Neural cell (in vitro differentiated cells): ENCODE data around the gene CAPN13. TPM values are rescaled to one million over a fixed set of nuclear protein-coding genes. Genes with fewer than 3 reads are reported as not detected.

ENCODE experiments used
- H2AFZ ChIP-seq: fragments of 200-600, 300-800 bp; sonication (generic), shearing (Covaris generic); 2 replicates; pipeline ENCODE4 v1.6.0; 2014; ENCODE audit warnings: low read depth, mild to moderate bottlenecking, antibody characterized with exemption, low read length, moderate library complexity
- H3F3A ChIP-seq: fragments of 200-600 bp; shearing (Covaris generic); 2 replicates; pipeline ENCODE4 v1.6.1; 2016; ENCODE audit warnings: mild to moderate bottlenecking, moderate library complexity, mixed read lengths, antibody characterized with exemption, low read length; ENCODE audit not compliant: insufficient read depth, poor library complexity, severe bottlenecking
- H3K27ac ChIP-seq: fragments of 200-600, 300-800 bp; sonication (generic), shearing (Covaris generic); 2 replicates; pipeline ENCODE4 v1.5.1; 2014; ENCODE audit warnings: mild to moderate bottlenecking, low read length, moderate library complexity
- H3K27me3 ChIP-seq: fragments of 300-800, 200-600 bp; sonication (generic), shearing (Covaris generic); 2 replicates; pipeline ENCODE4 v1.6.0; 2014; ENCODE audit warnings: mild to moderate bottlenecking, low read depth, low read length, moderate library complexity; ENCODE audit not compliant: insufficient read depth
- H3K36me3 ChIP-seq: fragments of 300-800, 200-600 bp; sonication (generic), shearing (Covaris generic); 2 replicates; pipeline ENCODE4 v1.5.1; 2014; ENCODE audit warnings: mild to moderate bottlenecking, antibody characterized with exemption, low read length, moderate library complexity; ENCODE audit not compliant: insufficient read depth
- H3K4me2 ChIP-seq: fragments of 300-800, 200-600 bp; sonication (generic), shearing (Covaris generic); 2 replicates; pipeline ENCODE4 v1.6.0; 2014; ENCODE audit warnings: mild to moderate bottlenecking, low read length
- H3K4me3 ChIP-seq: fragments of 300-800, 200-600 bp; sonication (generic), shearing (Covaris generic); 2 replicates; pipeline ENCODE4 v1.5.1; 2014; ENCODE audit warnings: mild to moderate bottlenecking, low read length, moderate library complexity
- H3K79me2 ChIP-seq: fragments of 200-600 bp; shearing (Covaris generic); replicated peaks from 2 replicates; pipeline ENCODE4 v1.6.0; 2014; ENCODE audit warnings: mild to moderate bottlenecking, low read length, moderate library complexity; ENCODE audit not compliant: insufficient read depth
- H3K9ac ChIP-seq: fragments of 300-800, 200-600 bp; sonication (generic), shearing (Covaris generic); 2 replicates; pipeline ENCODE4 v1.6.1; 2016; ENCODE audit warnings: mild to moderate bottlenecking, low read length, mixed read lengths
- H3K9me2 ChIP-seq: fragments of 200-600 bp; shearing (Covaris generic); 2 replicates; pipeline ENCODE4 v1.6.1; 2016; ENCODE audit warnings: mild to moderate bottlenecking, low read length, mixed read lengths; ENCODE audit not compliant: insufficient read depth
- H3K9me3 ChIP-seq: fragments of 200-600, 300-800 bp; sonication (generic), shearing (Covaris generic); 2 replicates; pipeline ENCODE4 v1.6.1; 2016; ENCODE audit warnings: mild to moderate bottlenecking, mixed run types, low read length, moderate library complexity, mixed read lengths
- H4K20me1 ChIP-seq: fragments of 200-600 bp; shearing (Covaris generic); 2 replicates; pipeline ENCODE4 v1.6.1; 2016; ENCODE audit warnings: mild to moderate bottlenecking, mixed run types; ENCODE audit not compliant: insufficient read depth
- CTCF ChIP-seq: fragments of 450-650 bp; IDR thresholded peaks from 2 replicates; pipeline ENCODE4 v1.5.1; 2014; ENCODE audit warnings: antibody characterized with exemption, mild to moderate bottlenecking, moderate library complexity; ENCODE audit not compliant: poor library complexity, severe bottlenecking
- EP300 ChIP-seq: fragments of 450-650 bp; conservative IDR thresholded peaks from 2 replicates; pipeline ENCODE4 v1.6.1; 2014; ENCODE audit warnings: antibody characterized with exemption, mild to moderate bottlenecking, moderate library complexity; ENCODE audit not compliant: poor library complexity, severe bottlenecking
- EZH2 ChIP-seq: fragments of 200-600, 300-800 bp; shearing (Covaris generic), sonication (generic); IDR thresholded peaks from 2 replicates; pipeline ENCODE4 v1.6.1; 2014; ENCODE audit warnings: antibody characterized with exemption, low read length, borderline replicate concordance, mild to moderate bottlenecking; ENCODE audit not compliant: insufficient read depth, poor library complexity, severe bottlenecking
- MXI1 ChIP-seq: fragments of 450-650 bp; conservative IDR thresholded peaks from 2 replicates; pipeline ENCODE4 v1.6.1; 2014; ENCODE audit warnings: antibody characterized with exemption, mild to moderate bottlenecking; ENCODE audit not compliant: poor library complexity, severe bottlenecking
- POLR2AphosphoS5 ChIP-seq: IDR thresholded peaks from 2 replicates; pipeline ENCODE4 v1.6.1; 2012
- RAD21 ChIP-seq: fragments of 450-650 bp; conservative IDR thresholded peaks from 2 replicates; pipeline ENCODE4 v1.6.1; 2014; ENCODE audit warnings: antibody characterized with exemption, mild to moderate bottlenecking, moderate library complexity
- REST ChIP-seq: IDR thresholded peaks from 2 replicates; pipeline ENCODE4 v1.6.1; 2012; ENCODE audit warnings: borderline replicate concordance
- SMC3 ChIP-seq: fragments of 450-650 bp; conservative IDR thresholded peaks from 2 replicates; pipeline ENCODE4 v1.6.1; 2014; ENCODE audit warnings: antibody characterized with exemption, mild to moderate bottlenecking, moderate library complexity; ENCODE audit not compliant: poor library complexity
- TAF1 ChIP-seq: IDR thresholded peaks from 2 replicates; pipeline ENCODE4 v1.6.1; 2012; ENCODE audit warnings: low read depth
- polyA plus RNA-seq: library from polyadenylated mRNA; depleted of rRNA; stranded (reverse); fragments of >200 nt; gene quantifications from 2 replicates; pipeline ENCODE4 v1.2.3, GENCODE V29; 2014

The CAPN13 gene
- polyA plus RNA-seq, 1 donor from 2014 or later, result not detected

- Histone ChIP-seq H3K9me2 (no peaks in the 10 kb centered on the region), H3K4me2 (no peak overlapping the region)
- TF ChIP-seq MXI1 (no peak), RAD21 (no peak), EZH2 (no peak), POLR2AphosphoS5 (no peak), TAF1 (no peak), SMC3 (no peak), REST (no peak), CTCF (no peak)
Measured at GRCh38 chr2:30777661-30778505, 29.4 kb downstream of the CAPN13 start.

GRCh38 chr2:30776831-30777635 is 30.2 kb downstream of the CAPN13 start:
- H3K4me3 ChIP-seq, result no peak overlapping the region
- H4K20me1 ChIP-seq, result no peaks in the 10 kb centered on the region
- no peaks in the 10 kb centered on the region for H3F3A ChIP-seq
- TF ChIP-seq EP300, result no peak
- no peak overlapping the region for H3K27ac ChIP-seq
- no peaks in the 10 kb centered on the region for H3K9me2 ChIP-seq
- no peaks in the 10 kb centered on the region for H3K27me3 ChIP-seq
- H3K9ac ChIP-seq, result no peak overlapping the region
- no peaks in the 10 kb centered on the region for H3K9me3 ChIP-seq
- H3K4me2 ChIP-seq, result no peak overlapping the region
- no peaks in the 10 kb centered on the region for H3K79me2 ChIP-seq
- H2AFZ ChIP-seq, result no peak overlapping the region
- H3K36me3 ChIP-seq, result no peaks in the 10 kb centered on the region

More at GRCh38 chr2:30777661-30778505, 29.4 kb downstream of the CAPN13 start:
- no peak overlapping the region for H3K9ac ChIP-seq
- H3F3A ChIP-seq, result no peaks in the 10 kb centered on the region
- H3K9me3 ChIP-seq, result no peaks in the 10 kb centered on the region
- H3K4me3 ChIP-seq, result no peak overlapping the region
- H3K27ac ChIP-seq, result no peak overlapping the region
- no peaks in the 10 kb centered on the region for H3K79me2 ChIP-seq
- no peaks in the 10 kb centered on the region for H3K27me3 ChIP-seq
- H2AFZ ChIP-seq, result no peak overlapping the region
- H4K20me1 ChIP-seq, result no peaks in the 10 kb centered on the region
- no peaks in the 10 kb centered on the region for H3K36me3 ChIP-seq
